ENCODE measurements around the gene SFT2D3. TPM values are rescaled to one million over a fixed set of nuclear protein-coding genes. Genes with fewer than 3 reads are reported as not detected.
"Not testable (repeated sequence)": the region's sequence is repeated elsewhere in the genome, so short reads cannot be mapped to it uniquely, and the experiment has no call there.

SFT2D3 gene
- total RNA-seq, 2 donors from 2014 or later, result 3.8 to 5.9 TPM

DNA sequence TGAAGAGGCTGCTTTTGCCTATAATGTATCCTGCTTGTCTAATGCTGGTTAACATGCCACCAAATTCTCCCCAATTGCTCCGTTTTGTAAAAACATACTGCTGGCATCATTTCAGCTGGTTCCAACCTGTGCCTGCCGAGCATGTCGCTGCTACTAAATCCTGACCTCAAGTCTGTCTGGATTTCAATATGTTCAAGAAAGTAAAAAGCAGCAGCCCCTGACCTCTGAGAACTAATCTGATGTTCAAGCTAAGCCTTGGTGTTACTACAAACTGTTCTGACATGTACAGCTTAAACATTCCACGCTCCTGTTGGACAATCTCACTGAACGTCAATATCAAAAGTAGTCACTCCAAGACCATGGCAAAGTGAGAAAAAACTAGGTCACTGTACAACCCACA is 46.3 kb downstream of the SFT2D3 start:
- Histone ChIP-seq H3K27me3 (no peaks in the 10 kb centered on the region), H3K4me1 (peaks cover 0 to 7% of the 10 kb centered on the region in 2 donors), H3K9me3 (no peaks in the 10 kb centered on the region), H3K4me3 (no peak overlapping the region), H3K27ac (no peak overlapping the region), H3K36me3 (peaks cover 15% of the 10 kb centered on the region)
- no peak for DNase-seq (ENCODE audit: low spot score)
- TF ChIP-seq, protein P1, sequence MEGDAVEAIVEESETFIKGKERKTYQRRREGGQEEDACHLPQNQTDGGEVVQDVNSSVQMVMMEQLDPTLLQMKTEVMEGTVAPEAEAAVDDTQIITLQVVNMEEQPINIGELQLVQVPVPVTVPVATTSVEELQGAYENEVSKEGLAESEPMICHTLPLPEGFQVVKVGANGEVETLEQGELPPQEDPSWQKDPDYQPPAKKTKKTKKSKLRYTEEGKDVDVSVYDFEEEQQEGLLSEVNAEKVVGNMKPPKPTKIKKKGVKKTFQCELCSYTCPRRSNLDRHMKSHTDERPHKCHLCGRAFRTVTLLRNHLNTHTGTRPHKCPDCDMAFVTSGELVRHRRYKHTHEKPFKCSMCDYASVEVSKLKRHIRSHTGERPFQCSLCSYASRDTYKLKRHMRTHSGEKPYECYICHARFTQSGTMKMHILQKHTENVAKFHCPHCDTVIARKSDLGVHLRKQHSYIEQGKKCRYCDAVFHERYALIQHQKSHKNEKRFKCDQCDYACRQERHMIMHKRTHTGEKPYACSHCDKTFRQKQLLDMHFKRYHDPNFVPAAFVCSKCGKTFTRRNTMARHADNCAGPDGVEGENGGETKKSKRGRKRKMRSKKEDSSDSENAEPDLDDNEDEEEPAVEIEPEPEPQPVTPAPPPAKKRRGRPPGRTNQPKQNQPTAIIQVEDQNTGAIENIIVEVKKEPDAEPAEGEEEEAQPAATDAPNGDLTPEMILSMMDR (IDR thresholded peaks at IDR 0.05), result no peak

DNA sequence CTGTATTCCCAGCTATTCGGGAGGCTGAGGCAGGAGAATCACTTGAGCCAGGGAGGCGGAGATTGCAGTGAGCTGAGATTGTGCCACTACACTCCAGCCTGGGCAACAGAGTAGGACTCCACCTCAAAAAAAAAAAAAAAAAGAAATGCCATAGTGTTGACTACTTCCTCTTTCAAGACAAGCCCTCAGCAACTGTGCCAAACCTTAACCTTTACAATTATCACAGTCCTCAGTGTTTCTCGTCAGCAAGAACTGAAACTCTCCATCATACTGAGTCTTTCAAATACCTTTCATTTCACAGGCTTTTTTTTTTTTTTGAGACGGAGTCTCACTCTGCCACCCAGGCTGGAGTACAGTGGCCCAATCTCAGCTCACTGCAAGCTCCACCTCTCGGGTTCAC is 48.2 kb downstream of the SFT2D3 start:
- H3K4me3 ChIP-seq; DNase-seq (ENCODE audit: low spot score); H3K27me3 ChIP-seq; H3K4me1 ChIP-seq; H3K9me3 ChIP-seq; H3K27ac ChIP-seq: not testable (repeated sequence)
- peaks cover 11% of the 10 kb centered on the region for H3K36me3 ChIP-seq

DNA sequence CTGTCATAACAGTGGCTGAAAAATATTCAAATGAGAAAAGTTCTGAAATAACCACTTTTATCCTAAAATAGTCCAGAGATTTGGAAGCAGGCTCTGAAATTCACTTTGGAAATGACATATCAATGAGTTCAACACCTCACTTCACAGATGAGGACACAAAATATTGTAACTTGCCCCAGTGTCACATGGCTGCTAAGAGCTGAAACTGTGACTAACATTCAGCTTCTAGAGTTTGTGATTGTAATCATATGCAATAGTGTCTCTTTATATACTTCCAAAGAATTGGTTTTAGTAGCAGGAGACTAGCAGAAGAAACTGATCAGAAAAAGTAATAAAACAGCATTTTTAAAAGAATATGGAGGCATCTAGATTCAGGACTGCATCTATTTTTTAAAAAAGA is 52.1 kb downstream of the SFT2D3 start:
- DNase-seq (ENCODE audit: low spot score), result no peak
- H3K4me3 ChIP-seq, result no peak overlapping the region
- peaks cover 0 to 7% of the 10 kb centered on the region in 2 donors for H3K4me1 ChIP-seq
- H3K9me3 ChIP-seq, result no peaks in the 10 kb centered on the region
- H3K27me3 ChIP-seq, result no peaks in the 10 kb centered on the region
- no peak overlapping the region for H3K27ac ChIP-seq
- peaks cover 3% of the 10 kb centered on the region for H3K36me3 ChIP-seq
- TF ChIP-seq, protein P1 (IDR thresholded peaks at IDR 0.05), result no peak

DNA sequence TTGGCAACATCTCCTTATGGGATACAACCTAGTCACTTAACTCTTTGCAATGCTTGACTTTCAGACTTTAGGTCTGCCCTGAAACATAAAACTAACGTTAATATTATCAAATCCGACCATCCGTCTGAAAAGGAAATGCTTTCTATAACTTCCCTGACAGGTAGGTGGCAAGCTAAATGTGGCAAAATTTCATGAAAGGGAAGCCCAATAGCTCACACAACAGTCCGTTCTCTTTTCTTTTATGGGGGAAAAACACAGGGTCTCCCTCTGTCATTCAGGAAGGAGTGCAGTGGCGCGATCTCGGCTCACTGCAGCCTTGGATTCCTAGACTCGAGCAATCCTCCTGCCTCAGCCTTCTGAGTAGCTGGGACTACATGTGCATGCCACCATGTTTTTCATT is 52.9 kb downstream of the SFT2D3 start:
- Histone ChIP-seq H3K4me1 (peaks cover 0 to 7% of the 10 kb centered on the region in 2 donors), H3K27me3 (no peaks in the 10 kb centered on the region), H3K4me3 (no peak overlapping the region), H3K36me3 (peaks cover 3% of the 10 kb centered on the region), H3K9me3 (no peaks in the 10 kb centered on the region), H3K27ac (no peak overlapping the region)
- TF ChIP-seq, protein P1 (IDR thresholded peaks at IDR 0.05), result no peak
- no peak for DNase-seq (ENCODE audit: low spot score)

Other genes with a start within 250 kb of the SFT2D3 start
- gene IWS1, start 175.0 kb upstream of the SFT2D3 start, total RNA-seq, result 10 to 100 TPM; 43.3 to 46.4 TPM
- gene MYO7B, start 165.8 kb upstream of the SFT2D3 start, total RNA-seq, result under 1 TPM; 0.52 to 0.67 TPM
- under 1 TPM in 1 of 2 donors, not detected in 1; 0.24 TPM for gene GPR17, start 55.3 kb upstream of the SFT2D3 start, total RNA-seq
- 10 to 100 TPM; 80.2 to 91.7 TPM for gene LIMS2, start 26.0 kb upstream of the SFT2D3 start, total RNA-seq
- 10 to 100 TPM; 16.1 to 16.8 TPM for gene WDR33, start 109.7 kb downstream of the SFT2D3 start, total RNA-seq
- 10 to 100 TPM in 1 of 2 donors, 1 to 10 TPM in 1; 8.6 to 11.7 TPM for gene POLR2D, start 156.7 kb downstream of the SFT2D3 start, total RNA-seq
- gene AMMECR1L, start 184.5 kb downstream of the SFT2D3 start, total RNA-seq, result 1 to 10 TPM; 7.4 to 10.0 TPM